Epithelial cell of proximal tubule (primary cell): ENCODE data around the gene COX6B2. TPM values are rescaled to one million over a fixed set of nuclear protein-coding genes. Genes with fewer than 3 reads are reported as not detected.

ENCODE experiments used
- DNase-seq: peaks from one replicate; pipeline ENCODE4 v3.0.0-alpha.2; 2011; ENCODE audit warnings: low read depth
- H3K4me3 ChIP-seq: 2 replicates; pipeline ENCODE4 v1.5.1; 2011; ENCODE audit warnings: low read depth, mild to moderate bottlenecking, low read length
- CTCF ChIP-seq: conservative IDR thresholded peaks from 2 replicates; pipeline ENCODE4 v1.5.1; 2012; ENCODE audit warnings: low read depth, mild to moderate bottlenecking, low read length
- total RNA-seq: library from RNA; depleted of rRNA; stranded (reverse); fragments of >200 nt; gene quantifications from 2 replicates; pipeline ENCODE4 v1.2.3, GENCODE V29; 2015

Gene COX6B2
- total RNA-seq, 1 donor from 2014 or later: 0.23 TPM

- no peak for TF ChIP-seq CTCF
- DNase-seq: no peak
- no peak overlapping the region for H3K4me3 ChIP-seq
Measured at GRCh38 chr19:55391702-55392615, 37.4 kb upstream of the COX6B2 start.

DNA sequence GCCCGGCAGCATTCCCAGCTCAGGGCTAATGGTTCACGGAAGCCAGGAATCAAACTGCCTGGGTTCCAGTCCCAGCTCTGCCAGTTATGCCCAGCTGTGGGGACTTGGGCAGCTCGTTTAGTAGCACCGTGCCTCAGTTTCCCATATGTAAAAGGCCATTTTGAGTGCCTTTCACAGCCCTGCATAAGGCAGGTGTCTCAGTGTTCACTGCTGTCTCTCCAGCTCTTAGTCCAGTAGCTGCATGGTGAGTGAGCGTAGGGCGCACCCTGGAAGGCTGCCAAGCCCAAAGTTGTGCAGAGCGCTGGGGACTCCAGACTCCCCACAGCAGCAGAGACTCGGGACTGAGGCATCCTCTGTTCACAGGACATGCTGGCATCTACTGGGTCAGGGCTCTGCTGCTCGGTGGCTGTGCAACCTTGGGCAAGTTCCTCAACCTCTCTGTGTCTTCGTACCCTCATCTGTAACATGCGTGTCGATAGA, 36.7 kb upstream of the COX6B2 start:
- no peak overlapping the region for H3K4me3 ChIP-seq
- no peak for DNase-seq
- TF ChIP-seq CTCF: no peak

DNA sequence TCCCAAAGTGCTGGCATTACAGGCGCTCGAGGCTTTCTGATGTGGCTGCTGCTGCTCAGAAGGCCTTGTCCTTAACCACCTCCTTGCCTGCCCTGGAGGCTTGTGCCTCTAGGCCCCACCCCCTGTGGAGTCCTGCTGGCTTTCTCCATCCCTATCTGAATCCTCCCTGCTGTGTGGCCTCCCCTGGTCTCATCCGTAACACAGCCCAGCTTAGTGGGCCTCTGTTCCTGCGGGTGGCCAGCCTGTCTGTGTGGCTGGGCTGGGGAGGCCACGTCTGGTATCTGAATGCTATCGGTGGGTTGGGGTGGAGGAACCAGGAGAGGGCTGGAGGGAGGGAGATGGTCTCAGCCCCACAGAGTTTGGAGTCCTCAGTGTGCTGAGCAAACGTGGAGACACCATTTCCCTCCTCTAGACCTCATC, 36.0 kb upstream of the COX6B2 start:
- H3K4me3 ChIP-seq: no peak overlapping the region
- DNase-seq: no peak
- TF ChIP-seq CTCF: no peak

DNA sequence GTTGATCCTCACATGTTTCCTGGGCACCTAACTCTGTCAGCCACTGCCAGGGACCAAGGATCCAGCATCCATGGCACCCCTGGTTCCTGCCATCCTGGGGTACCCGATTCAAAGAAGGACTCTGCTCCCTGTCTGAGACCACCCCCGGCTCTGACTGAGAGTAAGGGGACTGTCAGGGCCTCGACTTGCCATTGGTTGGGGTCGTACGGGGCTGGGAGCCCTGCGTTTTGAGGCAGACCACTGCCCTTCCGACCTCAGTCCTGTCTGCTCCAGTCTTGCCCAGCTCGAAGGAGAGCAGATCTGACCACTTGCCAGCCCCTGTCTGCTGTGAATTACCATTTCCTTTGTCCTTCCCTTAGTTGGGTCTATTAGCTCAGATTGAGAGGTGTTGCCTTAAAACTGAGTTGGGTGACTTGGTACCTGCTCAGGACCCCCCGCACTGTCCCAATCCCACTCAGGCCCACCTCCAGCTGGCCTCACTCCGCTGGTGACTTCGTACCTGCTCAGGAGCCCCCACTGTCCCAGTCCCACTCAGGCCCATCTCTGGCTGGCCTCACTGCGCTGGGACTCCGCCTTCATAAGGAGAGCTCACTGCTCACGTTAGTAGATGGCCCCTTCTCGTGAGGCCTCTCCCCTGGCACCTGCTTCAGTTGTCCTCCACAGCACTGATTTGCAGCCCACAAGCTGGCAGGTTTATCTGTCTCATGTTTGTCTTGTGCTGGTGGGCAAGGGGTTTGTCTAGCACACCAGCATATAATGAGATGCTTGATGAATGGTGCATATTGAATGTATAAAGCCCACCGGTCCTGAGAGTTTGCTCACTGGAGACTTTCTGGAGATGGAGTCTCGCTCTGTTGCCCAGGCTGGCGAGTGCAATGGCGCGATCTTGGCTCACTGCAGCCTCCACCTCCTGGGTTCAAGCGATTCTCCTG, 35.1 kb upstream of the COX6B2 start:
- no peak for TF ChIP-seq CTCF
- no peak overlapping the region for H3K4me3 ChIP-seq
- no peak for DNase-seq

DNA sequence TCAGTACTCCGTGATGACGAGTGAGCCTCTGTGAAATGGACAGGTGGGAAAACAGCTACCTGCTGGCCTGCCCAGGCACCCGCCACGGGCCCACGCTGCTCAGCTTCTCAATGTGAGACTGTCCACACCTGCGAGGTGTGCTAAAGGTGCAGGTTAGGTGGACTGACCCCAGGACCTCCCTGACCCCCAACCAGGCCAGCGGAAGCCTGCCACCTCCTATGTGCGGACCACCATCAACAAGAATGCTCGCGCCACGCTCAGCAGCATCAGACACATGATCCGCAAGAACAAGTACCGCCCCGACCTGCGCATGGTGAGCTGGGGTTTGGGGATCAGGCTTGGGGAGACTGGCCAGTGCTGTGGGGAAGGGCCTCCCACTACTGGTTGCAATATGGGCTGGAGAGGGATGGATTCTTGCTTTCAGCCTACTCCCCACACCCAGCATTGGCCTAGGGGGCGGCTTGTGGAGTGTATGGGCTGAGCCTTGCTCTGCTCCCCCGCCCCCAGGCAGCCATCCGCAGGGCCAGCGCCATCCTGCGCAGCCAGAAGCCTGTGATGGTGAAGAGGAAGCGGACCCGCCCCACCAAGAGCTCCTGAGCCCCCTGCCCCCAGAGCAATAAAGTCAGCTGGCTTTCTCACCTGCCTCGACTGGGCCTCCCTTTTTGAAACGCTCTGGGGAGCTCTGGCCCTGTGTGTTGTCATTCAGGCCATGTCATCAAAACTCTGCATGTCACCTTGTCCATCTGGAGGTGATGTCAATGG, 33.4 kb upstream of the COX6B2 start:
- H3K4me3 ChIP-seq: peak overlapping the region; percentile 99
- no peak for TF ChIP-seq CTCF
- DNase-seq: no peak

DNA sequence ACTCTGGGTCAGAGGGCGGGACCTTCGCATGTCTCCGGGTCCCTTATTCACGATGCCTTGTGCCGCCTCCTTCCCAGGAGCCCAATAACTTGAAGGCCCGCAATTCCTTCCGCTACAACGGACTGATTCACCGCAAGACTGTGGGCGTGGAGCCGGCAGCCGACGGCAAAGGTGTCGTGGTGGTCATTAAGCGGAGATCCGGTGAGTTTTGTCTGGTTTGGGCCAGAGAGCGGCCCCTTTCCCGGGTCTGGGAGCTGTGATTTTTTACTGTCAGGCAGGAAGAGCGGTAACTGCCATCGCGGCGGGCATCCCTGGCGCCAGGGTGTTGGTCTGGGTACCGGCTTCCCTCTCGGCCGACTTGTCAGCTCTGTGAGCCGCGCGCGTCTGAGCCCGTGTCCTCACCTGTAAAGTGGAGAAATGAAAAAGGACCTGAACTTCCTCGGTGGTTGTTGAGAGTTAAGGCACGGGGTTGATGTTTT, 32.0 kb upstream of the COX6B2 start:
- H3K4me3 ChIP-seq: peak overlapping the region; percentile 99
- no peak for DNase-seq

More for the DNA sequence above, 32.0 kb upstream of the COX6B2 start:
- TF ChIP-seq CTCF: no peak
